Astrocyte (in vitro differentiated cells and primary cell): ENCODE measurements around the gene ASF1B.

Experiments used
- EZH2 ChIP-seq: IDR thresholded peaks from 2 replicates; pipeline ENCODE4 v1.6.1; 2012; ENCODE audit warnings: mild to moderate bottlenecking, low read length, inconsistent platforms; ENCODE audit not compliant: insufficient read depth
- TF ChIP-seq, protein P1 (sequence below): IDR thresholded peaks from 2 replicates; pipeline ENCODE4 v1.5.1; 2011; ENCODE audit warnings: low read depth, mild to moderate bottlenecking, inconsistent platforms, low read length, moderate library complexity; ENCODE audit not compliant: insufficient read depth

DNA sequence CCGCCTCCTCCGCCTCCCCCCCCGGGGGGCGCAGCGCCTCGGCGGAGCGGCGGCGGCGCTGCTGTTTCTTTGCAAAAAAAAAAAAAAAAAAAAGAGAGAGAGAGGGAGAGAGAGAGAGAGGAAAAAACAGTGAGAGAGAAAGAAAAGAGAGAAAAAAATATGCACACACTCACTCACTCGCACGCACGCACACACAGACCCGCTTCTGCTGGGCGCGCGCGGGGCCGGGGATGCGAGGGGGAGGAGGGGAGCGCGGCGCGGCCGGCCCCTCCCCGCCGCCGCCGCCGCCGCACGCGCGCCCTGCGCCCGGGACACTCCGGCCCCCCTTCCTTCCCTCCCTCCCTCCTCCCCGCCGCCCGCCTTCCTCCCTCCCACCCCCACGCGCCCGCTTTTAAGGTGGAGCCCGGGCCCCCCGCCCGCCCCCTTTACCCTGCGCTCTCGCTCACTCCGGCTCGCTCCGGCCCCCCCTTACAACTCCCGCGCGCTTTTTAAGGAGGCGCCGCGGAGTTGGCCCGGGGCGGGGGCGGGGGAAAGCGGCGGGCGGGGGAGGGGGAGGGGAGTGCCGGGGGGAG, 45.8 kb downstream of the ASF1B start, which contains the start of gene SAMD1:
- TF ChIP-seq, protein P1, sequence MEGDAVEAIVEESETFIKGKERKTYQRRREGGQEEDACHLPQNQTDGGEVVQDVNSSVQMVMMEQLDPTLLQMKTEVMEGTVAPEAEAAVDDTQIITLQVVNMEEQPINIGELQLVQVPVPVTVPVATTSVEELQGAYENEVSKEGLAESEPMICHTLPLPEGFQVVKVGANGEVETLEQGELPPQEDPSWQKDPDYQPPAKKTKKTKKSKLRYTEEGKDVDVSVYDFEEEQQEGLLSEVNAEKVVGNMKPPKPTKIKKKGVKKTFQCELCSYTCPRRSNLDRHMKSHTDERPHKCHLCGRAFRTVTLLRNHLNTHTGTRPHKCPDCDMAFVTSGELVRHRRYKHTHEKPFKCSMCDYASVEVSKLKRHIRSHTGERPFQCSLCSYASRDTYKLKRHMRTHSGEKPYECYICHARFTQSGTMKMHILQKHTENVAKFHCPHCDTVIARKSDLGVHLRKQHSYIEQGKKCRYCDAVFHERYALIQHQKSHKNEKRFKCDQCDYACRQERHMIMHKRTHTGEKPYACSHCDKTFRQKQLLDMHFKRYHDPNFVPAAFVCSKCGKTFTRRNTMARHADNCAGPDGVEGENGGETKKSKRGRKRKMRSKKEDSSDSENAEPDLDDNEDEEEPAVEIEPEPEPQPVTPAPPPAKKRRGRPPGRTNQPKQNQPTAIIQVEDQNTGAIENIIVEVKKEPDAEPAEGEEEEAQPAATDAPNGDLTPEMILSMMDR = no peak
- no peak for TF ChIP-seq EZH2
